Measurements from ENCODE around the gene IQGAP2. TPM values are rescaled to one million over a fixed set of nuclear protein-coding genes. Genes with fewer than 3 reads are reported as not detected.

IQGAP2 gene
- total RNA-seq, 1 donor from 2014 or later, result 4.0 TPM

GRCh38 chr5:76571559-76571958, 168.5 kb downstream of the IQGAP2 start:
- TF ChIP-seq CTCF (IDR thresholded peaks at IDR 0.05; ENCODE audit: insufficient read depth, low read length, poor library complexity, severe bottlenecking), result no peak
- H3K4me3 ChIP-seq (ENCODE audit: low read depth, low read length), result no peak overlapping the region
- DNase-seq (ENCODE audit: low read depth), result no peak
- no peaks in the 10 kb centered on the region for H3K27me3 ChIP-seq (ENCODE audit: control insufficient read depth, insufficient read depth, low read length)
- no peaks in the 10 kb centered on the region for H3K36me3 ChIP-seq (ENCODE audit: control insufficient read depth, insufficient read depth, low read length)

GRCh38 chr5:76576450-76576849, 173.4 kb downstream of the IQGAP2 start:
- no peaks in the 10 kb centered on the region for H3K27me3 ChIP-seq (ENCODE audit: control insufficient read depth, insufficient read depth, low read length)
- no peak for TF ChIP-seq CTCF (IDR thresholded peaks at IDR 0.05; ENCODE audit: insufficient read depth, low read length, poor library complexity, severe bottlenecking)
- no peaks in the 10 kb centered on the region for H3K36me3 ChIP-seq (ENCODE audit: control insufficient read depth, insufficient read depth, low read length)
- no peak for DNase-seq (ENCODE audit: low read depth)
- no peak overlapping the region for H3K4me3 ChIP-seq (ENCODE audit: low read depth, low read length)

GRCh38 chr5:76576996-76577395, 173.9 kb downstream of the IQGAP2 start:
- no peak overlapping the region for H3K4me3 ChIP-seq (ENCODE audit: low read depth, low read length)
- H3K27me3 ChIP-seq (ENCODE audit: control insufficient read depth, insufficient read depth, low read length), result no peaks in the 10 kb centered on the region
- TF ChIP-seq CTCF (IDR thresholded peaks at IDR 0.05; ENCODE audit: insufficient read depth, low read length, poor library complexity, severe bottlenecking), result no peak
- no peak for DNase-seq (ENCODE audit: low read depth)
- no peaks in the 10 kb centered on the region for H3K36me3 ChIP-seq (ENCODE audit: control insufficient read depth, insufficient read depth, low read length)

- no peaks in the 10 kb centered on the region for H3K27me3 ChIP-seq (ENCODE audit: control insufficient read depth, insufficient read depth, low read length)
- H3K36me3 ChIP-seq (ENCODE audit: control insufficient read depth, insufficient read depth, low read length), result no peaks in the 10 kb centered on the region
- H3K4me3 ChIP-seq (ENCODE audit: low read depth, low read length), result no peak overlapping the region
- TF ChIP-seq CTCF (IDR thresholded peaks at IDR 0.05; ENCODE audit: insufficient read depth, low read length, poor library complexity, severe bottlenecking), result no peak
- no peak for DNase-seq (ENCODE audit: low read depth)
Measured at GRCh38 chr5:76579166-76579937, 176.3 kb downstream of the IQGAP2 start.

- no peaks in the 10 kb centered on the region for H3K27me3 ChIP-seq (ENCODE audit: control insufficient read depth, insufficient read depth, low read length)
- H3K4me3 ChIP-seq (ENCODE audit: low read depth, low read length), result no peak overlapping the region
- DNase-seq (ENCODE audit: low read depth), result no peak
- no peak for TF ChIP-seq CTCF (IDR thresholded peaks at IDR 0.05; ENCODE audit: insufficient read depth, low read length, poor library complexity, severe bottlenecking)
- H3K36me3 ChIP-seq (ENCODE audit: control insufficient read depth, insufficient read depth, low read length), result no peaks in the 10 kb centered on the region
Measured at GRCh38 chr5:76580981-76581380, 177.9 kb downstream of the IQGAP2 start.

Data from kidney epithelial cell (primary cell).